Smooth muscle cell (in vitro differentiated cells): ENCODE measurements around the gene ITGB4. TPM values are rescaled to one million over a fixed set of nuclear protein-coding genes. Genes with fewer than 3 reads are reported as not detected.
A peak's percentile ranks its signal among the peaks of the same experiment; 100 is the strongest.

Experiments used
- DNase-seq: peaks from one replicate; lab custom pipeline; 2025; ENCODE audit not compliant: unreplicated experiment; lab: John Stamatoyannopoulos, UW
- H2AFZ ChIP-seq: fragments of 200-600 bp; sonication (generic); 2 replicates; pipeline ENCODE4 v1.6.0; 2016; ENCODE audit warnings: antibody characterized with exemption, low read depth, mild to moderate bottlenecking
- H3F3A ChIP-seq: fragments of 200-600 bp; sonication (generic); 2 replicates; pipeline ENCODE4 v1.6.0; 2017; ENCODE audit warnings: antibody characterized with exemption, low read depth
- H3K27ac ChIP-seq: fragments of 200-600 bp; sonication (generic); 2 replicates; pipeline ENCODE4 v1.5.1; 2016; ENCODE audit warnings: low read depth, mild to moderate bottlenecking
- H3K27me3 ChIP-seq: fragments of 200-600 bp; sonication (generic); 2 replicates; pipeline ENCODE4 v1.6.1; 2016; ENCODE audit warnings: low read depth, mild to moderate bottlenecking
- H3K36me3 ChIP-seq: fragments of 200-600 bp; sonication (generic); 2 replicates; pipeline ENCODE4 v1.5.1; 2016; ENCODE audit warnings: low read depth
- H3K4me1 ChIP-seq: fragments of 200-600 bp; sonication (generic); 2 replicates; pipeline ENCODE4 v1.5.1; 2016; ENCODE audit warnings: low read depth
- H3K4me2 ChIP-seq: fragments of 200-600 bp; sonication (generic); 2 replicates; pipeline ENCODE4 v1.6.0; 2016; ENCODE audit warnings: mild to moderate bottlenecking
- H3K4me3 ChIP-seq: fragments of 200-600 bp; sonication (generic); 2 replicates; pipeline ENCODE4 v1.5.1; 2016; ENCODE audit warnings: mild to moderate bottlenecking
- H3K79me2 ChIP-seq: fragments of 200-600 bp; sonication (generic); 2 replicates; pipeline ENCODE4 v1.6.0; 2016; ENCODE audit warnings: low read depth, mild to moderate bottlenecking
- H3K9ac ChIP-seq: fragments of 200-600 bp; sonication (generic); 2 replicates; pipeline ENCODE4 v1.6.0; 2016; ENCODE audit warnings: low read depth
- H3K9me3 ChIP-seq: fragments of 200-600 bp; sonication (generic); replicated peaks from 2 replicates; pipeline ENCODE4 v1.5.1; 2016; ENCODE audit warnings: low read depth
- H4K20me1 ChIP-seq: fragments of 200-600 bp; sonication (generic); 2 replicates; pipeline ENCODE4 v1.6.0; 2016; ENCODE audit warnings: low read depth
- WGBS: methylation state at CpG from one replicate; pipeline ENCODE4 v1.1.7; 2016; ENCODE audit warnings: low lambda C conversion rate; 5-methylcytosine and 5-hydroxymethylcytosine counted together
- polyA plus RNA-seq: library from polyadenylated mRNA; unstranded; fragments of >200 nt; fragmentation: Nextera tagmentation; extraction: Ambion mirVana; gene quantifications from 2 replicates; pipeline ENCODE4 v1.2.1, GENCODE V29; 2016
- total RNA-seq: library from RNA; depleted of rRNA; stranded (reverse); fragments of >200 nt; gene quantifications from 2 replicates; pipeline ENCODE4 v1.2.3, GENCODE V29; 2014
- TF ChIP-seq, protein P1 (sequence below): fragments of 200-600 bp; sonication (generic); IDR thresholded peaks from 2 replicates; pipeline ENCODE4 v1.5.1; 2017; ENCODE audit warnings: borderline replicate concordance, mild to moderate bottlenecking, antibody characterized with exemption; ENCODE audit not compliant: insufficient read depth, poor library complexity, severe bottlenecking

ITGB4 gene
- total and polyA plus RNA-seq, 2 experiments from 2014 or later: 47.2 to 83.8 TPM

DNA sequence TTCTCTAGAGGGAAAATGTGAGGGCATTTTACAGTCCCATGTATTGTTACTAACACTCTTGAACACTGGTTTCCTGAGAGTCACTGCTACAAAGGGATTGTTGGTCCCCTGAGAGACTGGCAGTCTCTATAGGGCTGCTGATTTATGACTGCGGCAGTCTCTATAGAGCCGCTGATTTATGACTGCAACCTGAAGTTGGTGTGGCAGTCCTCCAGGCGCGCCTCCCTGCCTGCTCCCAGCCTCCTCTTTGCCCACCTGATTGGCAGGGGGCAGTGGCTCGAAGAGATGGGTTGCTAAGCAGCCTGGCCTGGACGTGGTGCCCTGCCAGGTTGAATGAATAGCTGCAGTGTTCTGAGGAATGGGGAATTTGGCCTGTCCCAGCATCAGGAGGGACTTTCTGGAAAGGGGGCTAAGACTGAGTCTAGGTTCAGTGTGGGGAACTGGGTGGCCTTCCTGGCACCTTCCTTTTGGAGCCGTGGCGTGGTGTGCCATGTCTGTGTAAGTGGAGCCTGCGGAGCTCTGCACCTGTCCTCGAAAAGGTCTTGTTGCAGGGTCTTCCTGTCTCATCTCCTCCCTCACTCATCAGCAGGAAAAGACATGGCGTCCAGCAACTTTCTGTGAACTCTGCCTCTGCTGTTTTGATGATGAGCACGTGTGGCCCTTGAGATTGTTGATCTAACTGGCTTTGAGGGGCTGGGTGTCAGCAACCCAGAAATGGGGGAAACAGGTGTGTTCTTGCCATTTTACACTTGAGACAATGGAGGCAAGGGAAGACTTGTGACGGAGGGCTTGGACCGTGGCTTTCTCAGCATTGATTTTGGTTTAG, 29.2 kb upstream of the ITGB4 start:
- H3K4me3 ChIP-seq: no peak overlapping the region
- WGBS: 97% methylated on average over 14 of the region's 14 CpGs
- H3K27me3 ChIP-seq: no peaks in the 10 kb centered on the region
- TF ChIP-seq, protein P1, sequence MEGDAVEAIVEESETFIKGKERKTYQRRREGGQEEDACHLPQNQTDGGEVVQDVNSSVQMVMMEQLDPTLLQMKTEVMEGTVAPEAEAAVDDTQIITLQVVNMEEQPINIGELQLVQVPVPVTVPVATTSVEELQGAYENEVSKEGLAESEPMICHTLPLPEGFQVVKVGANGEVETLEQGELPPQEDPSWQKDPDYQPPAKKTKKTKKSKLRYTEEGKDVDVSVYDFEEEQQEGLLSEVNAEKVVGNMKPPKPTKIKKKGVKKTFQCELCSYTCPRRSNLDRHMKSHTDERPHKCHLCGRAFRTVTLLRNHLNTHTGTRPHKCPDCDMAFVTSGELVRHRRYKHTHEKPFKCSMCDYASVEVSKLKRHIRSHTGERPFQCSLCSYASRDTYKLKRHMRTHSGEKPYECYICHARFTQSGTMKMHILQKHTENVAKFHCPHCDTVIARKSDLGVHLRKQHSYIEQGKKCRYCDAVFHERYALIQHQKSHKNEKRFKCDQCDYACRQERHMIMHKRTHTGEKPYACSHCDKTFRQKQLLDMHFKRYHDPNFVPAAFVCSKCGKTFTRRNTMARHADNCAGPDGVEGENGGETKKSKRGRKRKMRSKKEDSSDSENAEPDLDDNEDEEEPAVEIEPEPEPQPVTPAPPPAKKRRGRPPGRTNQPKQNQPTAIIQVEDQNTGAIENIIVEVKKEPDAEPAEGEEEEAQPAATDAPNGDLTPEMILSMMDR: no peak
- peak overlapping the region; percentile 89 for H3K27ac ChIP-seq
- H3K36me3 ChIP-seq: no peaks in the 10 kb centered on the region
- peaks cover 61% of the 10 kb centered on the region for H4K20me1 ChIP-seq
- peaks cover 38% of the 10 kb centered on the region for H3K4me1 ChIP-seq
- no peaks in the 10 kb centered on the region for H3K9me3 ChIP-seq
- H3K4me2 ChIP-seq: no peak overlapping the region
- H3K79me2 ChIP-seq: peaks cover 37% of the 10 kb centered on the region
- peak overlapping the region; percentile 35 for H3K9ac ChIP-seq
- DNase-seq: no peak
- H3F3A ChIP-seq: peaks cover 13% of the 10 kb centered on the region
- H2AFZ ChIP-seq: no peak overlapping the region

GRCh38 chr17:75692976-75693375, 28.3 kb upstream of the ITGB4 start:
- Histone ChIP-seq H3K27me3 (no peaks in the 10 kb centered on the region), H3K9me3 (no peaks in the 10 kb centered on the region), H3K79me2 (peaks cover 29% of the 10 kb centered on the region), H3K4me2 (no peak overlapping the region), H3K36me3 (no peaks in the 10 kb centered on the region), H3K4me3 (no peak overlapping the region), H3K4me1 (peaks cover 32% of the 10 kb centered on the region), H3F3A (peaks cover 14% of the 10 kb centered on the region), H3K27ac (peak overlapping the region; percentile 79), H2AFZ (no peak overlapping the region), H3K9ac (peak overlapping the region; percentile 20), H4K20me1 (peaks cover 59% of the 10 kb centered on the region)
- WGBS: 95% methylated on average over 13 of the region's 13 CpGs
- DNase-seq: no peak
- TF ChIP-seq, protein P1: no peak

GRCh38 chr17:75693500-75694481, 27.5 kb upstream of the ITGB4 start:
- Histone ChIP-seq H3K36me3 (no peaks in the 10 kb centered on the region), H3F3A (peaks cover 16% of the 10 kb centered on the region), H3K79me2 (peaks cover 31% of the 10 kb centered on the region), H4K20me1 (peaks cover 58% of the 10 kb centered on the region), H3K4me3 (no peak overlapping the region), H3K9ac (peak overlapping the region; percentile 20), H2AFZ (no peak overlapping the region), H3K9me3 (no peaks in the 10 kb centered on the region), H3K27me3 (no peaks in the 10 kb centered on the region), H3K4me2 (peak overlapping the region; percentile 28), H3K27ac (peak overlapping the region; percentile 79), H3K4me1 (peaks cover 24% of the 10 kb centered on the region)
- TF ChIP-seq, protein P1: no peak
- peak; percentile 38 for DNase-seq
- WGBS: 67% methylated on average over 19 of the region's 19 CpGs
